Neural progenitor cell (in vitro differentiated cells): Measurements from ENCODE around the gene NXT1.

ENCODE experiments used
- CTCF ChIP-seq: fragments of 200-600 bp; sonication (generic); IDR thresholded peaks from 2 replicates; pipeline ENCODE4 v1.5.1; 2017; ENCODE audit warnings: antibody characterized with exemption, mild to moderate bottlenecking
- EZH2 ChIP-seq: fragments of 200-600 bp; sonication (generic); IDR thresholded peaks from 2 replicates; pipeline ENCODE4 v1.6.1; 2017; ENCODE audit warnings: antibody characterized with exemption, mild to moderate bottlenecking, moderate library complexity
- EZH2phosphoT487 ChIP-seq: fragments of 200-600 bp; sonication (generic); IDR thresholded peaks from 2 replicates; pipeline ENCODE4 v1.6.1; 2017; ENCODE audit warnings: antibody characterized with exemption

DNA sequence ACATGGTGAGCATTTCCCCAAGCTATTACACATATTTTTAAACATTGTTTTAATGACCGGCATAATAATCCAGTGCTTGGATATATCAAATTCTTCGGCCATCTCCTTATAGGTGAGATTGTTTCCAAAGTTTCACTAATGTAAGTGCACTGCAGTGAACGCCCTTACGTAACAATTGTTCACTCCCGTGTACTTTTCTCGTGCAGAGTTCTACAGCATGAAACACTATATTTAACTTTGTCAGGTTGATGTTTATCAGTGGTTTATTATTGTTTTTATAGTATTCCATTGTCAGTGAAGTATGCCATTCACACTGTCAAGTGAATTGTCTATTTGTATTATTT lies 7.9 kb downstream of the NXT1 start:
- TF ChIP-seq EZH2 (no peak), EZH2phosphoT487 (no peak), CTCF (no peak)
